Upper lobe of left lung (tissue), 4 donors: ENCODE measurements around the gene OR4N5.

Experiments
- POLR2A ChIP-seq, 4 donors: fragments of 450-650 bp; IDR thresholded peaks; one replicate each; pipeline ENCODE4 v1.5.1; 2016 to 2017; ENCODE audit warnings: antibody characterized with exemption in 4 of 4, mild to moderate bottlenecking in 2 of 4
- TF ChIP-seq, protein P1 (sequence below), 6 experiments: fragments of 450-650 bp in 4 of 6; fragments of 200-600 bp in 2 of 6; sonication (generic) in 2 of 6; IDR thresholded peaks; one replicate each; pipeline ENCODE4 v1.5.1; 2016 to 2019; ENCODE audit warnings: antibody characterized with exemption in 6 of 6

DNA sequence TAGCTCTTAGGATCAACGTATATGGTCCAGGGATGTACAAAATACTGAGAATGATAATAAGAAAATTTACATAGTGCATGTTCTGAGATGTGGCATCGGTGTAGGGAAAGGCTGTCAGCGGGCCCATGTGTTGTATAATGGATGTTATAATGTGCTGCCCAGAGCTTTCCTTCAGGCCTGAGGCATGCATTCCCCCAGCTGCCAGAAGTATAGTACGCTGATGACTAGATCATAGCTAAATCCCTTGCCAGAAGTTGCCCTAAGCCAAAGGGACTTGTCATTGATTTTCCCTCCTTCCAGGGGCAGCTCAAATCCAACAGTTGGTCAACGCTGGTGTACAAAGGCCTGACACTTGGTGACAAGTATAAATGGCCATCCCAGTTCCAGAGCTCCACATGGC is 45.6 kb downstream of the OR4N5 start:
- TF ChIP-seq, protein P1, sequence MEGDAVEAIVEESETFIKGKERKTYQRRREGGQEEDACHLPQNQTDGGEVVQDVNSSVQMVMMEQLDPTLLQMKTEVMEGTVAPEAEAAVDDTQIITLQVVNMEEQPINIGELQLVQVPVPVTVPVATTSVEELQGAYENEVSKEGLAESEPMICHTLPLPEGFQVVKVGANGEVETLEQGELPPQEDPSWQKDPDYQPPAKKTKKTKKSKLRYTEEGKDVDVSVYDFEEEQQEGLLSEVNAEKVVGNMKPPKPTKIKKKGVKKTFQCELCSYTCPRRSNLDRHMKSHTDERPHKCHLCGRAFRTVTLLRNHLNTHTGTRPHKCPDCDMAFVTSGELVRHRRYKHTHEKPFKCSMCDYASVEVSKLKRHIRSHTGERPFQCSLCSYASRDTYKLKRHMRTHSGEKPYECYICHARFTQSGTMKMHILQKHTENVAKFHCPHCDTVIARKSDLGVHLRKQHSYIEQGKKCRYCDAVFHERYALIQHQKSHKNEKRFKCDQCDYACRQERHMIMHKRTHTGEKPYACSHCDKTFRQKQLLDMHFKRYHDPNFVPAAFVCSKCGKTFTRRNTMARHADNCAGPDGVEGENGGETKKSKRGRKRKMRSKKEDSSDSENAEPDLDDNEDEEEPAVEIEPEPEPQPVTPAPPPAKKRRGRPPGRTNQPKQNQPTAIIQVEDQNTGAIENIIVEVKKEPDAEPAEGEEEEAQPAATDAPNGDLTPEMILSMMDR (IDR thresholded peaks at IDR 0.05), result no peak
- no peak for TF ChIP-seq POLR2A (IDR thresholded peaks at IDR 0.05)
